Measurements from ENCODE around the gene HOXD12.

HOXD12 gene

GRCh38 chr2:176118601-176119339, 19.2 kb downstream of the HOXD12 start:
- no peak for DNase-seq (ENCODE audit: low spot score)

- no peak for DNase-seq (ENCODE audit: low spot score)
These were observed 21.0 kb downstream of the HOXD12 start for GRCh38 chr2:176120364-176121189.

- no peak for DNase-seq (ENCODE audit: low spot score)
These were observed 21.8 kb downstream of the HOXD12 start for GRCh38 chr2:176121190-176122051.

DNA sequence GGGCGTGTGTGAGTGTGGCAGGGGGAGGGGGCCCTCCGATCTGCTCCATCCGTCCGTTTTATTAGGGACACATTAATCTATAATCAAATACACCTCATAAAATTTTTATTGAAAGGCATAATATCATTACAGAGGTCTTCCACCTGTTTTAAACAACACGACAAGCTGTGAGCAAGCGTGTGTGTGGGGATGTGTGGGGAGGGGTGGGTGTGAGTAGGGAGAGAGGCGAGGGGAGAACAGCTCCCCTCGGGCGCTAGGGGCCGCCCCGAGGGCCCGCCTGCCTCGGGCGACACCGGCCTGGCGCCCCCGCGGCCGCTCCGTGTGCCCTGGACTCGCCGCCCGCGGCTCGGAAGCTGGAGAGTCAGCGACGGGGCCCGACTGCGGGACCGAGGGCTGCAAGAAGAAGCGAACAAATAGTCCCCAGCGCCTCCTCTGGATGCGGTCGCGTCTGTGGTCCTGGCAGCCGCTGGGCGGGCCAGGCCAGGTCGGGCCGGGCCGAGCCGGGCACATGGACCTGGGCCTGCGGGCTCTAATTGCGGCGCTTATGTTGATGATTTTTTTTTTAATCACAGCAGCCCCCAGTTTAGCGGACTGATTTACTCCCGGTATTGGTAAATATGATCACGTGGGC, 22.6 kb downstream of the HOXD12 start:
- DNase-seq (ENCODE audit: low spot score) = no peak

GRCh38 chr2:176122683-176123410, 23.3 kb downstream of the HOXD12 start, which contains the start of gene HOXD9:
HOXD9 (plus strand) TSS chr2:176122719; CDS start chr2:176122769, 50 bp downstream.
- DNase-seq (ENCODE audit: low spot score) = no peak

DNA sequence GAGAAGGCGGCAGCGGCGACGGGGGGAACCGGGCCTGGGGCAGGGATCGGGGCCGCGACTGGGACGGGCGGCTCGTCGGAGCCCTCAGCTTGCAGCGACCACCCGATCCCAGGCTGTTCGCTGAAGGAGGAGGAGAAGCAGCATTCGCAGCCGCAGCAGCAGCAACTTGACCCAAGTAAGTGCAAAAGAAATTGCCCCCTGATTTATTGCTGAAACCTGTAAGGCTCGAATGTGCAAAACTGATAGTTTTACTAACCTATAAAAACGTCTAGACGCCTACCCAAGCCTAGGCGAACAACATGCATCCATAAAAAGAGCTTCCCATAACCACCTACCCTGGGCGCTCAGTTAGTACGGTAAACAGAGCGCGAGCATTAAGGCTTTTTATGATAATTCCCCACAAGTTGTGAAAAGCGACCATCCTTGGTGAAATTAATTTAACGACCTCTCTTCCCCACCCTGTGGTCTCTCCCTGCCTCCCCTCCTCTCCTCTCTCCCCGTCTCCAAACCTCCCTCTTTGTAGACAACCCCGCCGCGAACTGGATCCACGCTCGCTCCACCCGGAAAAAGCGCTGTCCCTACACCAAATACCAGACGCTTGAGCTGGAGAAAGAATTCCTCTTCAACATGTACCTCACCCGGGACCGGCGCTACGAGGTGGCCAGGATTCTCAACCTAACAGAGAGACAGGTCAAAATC, 24.0 kb downstream of the HOXD12 start:
- DNase-seq (ENCODE audit: low spot score) = no peak

DNA sequence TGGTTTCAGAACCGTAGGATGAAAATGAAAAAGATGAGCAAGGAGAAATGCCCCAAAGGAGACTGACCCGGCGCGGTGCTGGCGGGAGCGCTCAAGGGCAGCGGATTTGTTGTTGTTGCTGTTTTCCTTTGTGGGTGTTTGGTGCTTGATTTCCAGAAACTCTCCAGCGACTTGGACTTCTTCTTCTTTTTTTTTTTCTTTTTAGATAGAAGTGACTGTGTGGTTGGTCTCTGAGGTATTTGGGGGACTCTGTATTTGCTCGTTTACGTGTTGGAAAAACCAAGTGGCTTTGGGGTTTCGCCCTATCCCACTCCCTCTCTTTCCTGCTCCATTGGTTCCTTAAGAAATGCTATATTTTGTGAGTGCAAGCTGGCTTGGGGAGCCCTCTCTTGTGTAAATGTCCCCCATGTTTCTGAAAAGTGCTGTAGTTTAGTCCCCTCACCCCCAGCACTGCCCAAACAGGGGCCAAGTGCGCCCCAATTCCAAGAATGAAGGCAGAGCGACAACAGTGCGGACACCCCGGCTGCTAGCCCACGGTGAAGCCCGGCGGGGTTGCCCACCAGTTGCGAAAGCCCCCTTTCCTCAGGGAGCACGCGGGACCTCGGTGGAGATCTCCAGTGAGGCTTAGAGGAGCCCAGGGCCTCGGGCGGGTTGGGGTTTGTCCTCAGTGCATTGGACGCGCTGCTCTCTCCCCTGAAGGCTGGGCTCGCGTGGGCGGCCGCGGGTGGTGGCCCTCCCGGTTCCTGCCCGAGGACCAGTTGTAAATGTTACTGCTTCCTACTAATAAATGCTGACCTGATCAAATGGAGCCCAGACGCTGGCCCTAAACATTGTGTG, 24.7 kb downstream of the HOXD12 start:
- DNase-seq (ENCODE audit: low spot score) = no peak

GRCh38 chr2:176124947-176125771, 25.6 kb downstream of the HOXD12 start:
- no peak for DNase-seq (ENCODE audit: low spot score)

DNA sequence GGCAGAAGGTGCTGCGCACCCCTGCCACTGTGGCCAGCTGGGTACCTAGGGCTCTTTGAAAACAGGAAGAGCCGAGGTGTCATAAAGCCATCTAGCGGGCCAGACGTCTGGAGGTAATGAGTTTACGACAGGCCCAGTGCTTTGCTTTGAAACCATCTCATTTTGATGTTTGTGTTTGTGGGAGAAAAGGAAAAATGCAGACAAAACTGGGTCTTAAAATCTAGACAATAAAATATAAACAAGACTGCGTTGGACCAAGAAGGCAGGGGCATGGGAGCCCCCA, 26.1 kb downstream of the HOXD12 start:
- DNase-seq (ENCODE audit: low spot score) = no peak

- DNase-seq (ENCODE audit: low spot score) = peak; percentile 66
These were observed 27.6 kb downstream of the HOXD12 start for GRCh38 chr2:176126929-176127773.

DNA sequence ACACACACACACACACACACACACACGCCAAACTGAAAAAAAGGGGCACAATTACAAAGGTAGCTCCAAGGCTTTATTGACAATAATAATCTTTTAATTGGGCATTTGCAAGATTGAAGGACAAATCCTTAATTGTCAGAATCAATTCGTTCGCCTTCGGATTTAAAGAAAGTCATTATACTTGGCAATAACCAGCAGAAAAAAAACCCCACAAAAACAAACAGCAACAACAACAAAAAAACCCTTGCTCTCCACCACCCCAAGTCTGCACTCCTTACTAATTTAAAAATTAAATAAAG, 28.1 kb downstream of the HOXD12 start:
- no peak for DNase-seq (ENCODE audit: low spot score)

DNA sequence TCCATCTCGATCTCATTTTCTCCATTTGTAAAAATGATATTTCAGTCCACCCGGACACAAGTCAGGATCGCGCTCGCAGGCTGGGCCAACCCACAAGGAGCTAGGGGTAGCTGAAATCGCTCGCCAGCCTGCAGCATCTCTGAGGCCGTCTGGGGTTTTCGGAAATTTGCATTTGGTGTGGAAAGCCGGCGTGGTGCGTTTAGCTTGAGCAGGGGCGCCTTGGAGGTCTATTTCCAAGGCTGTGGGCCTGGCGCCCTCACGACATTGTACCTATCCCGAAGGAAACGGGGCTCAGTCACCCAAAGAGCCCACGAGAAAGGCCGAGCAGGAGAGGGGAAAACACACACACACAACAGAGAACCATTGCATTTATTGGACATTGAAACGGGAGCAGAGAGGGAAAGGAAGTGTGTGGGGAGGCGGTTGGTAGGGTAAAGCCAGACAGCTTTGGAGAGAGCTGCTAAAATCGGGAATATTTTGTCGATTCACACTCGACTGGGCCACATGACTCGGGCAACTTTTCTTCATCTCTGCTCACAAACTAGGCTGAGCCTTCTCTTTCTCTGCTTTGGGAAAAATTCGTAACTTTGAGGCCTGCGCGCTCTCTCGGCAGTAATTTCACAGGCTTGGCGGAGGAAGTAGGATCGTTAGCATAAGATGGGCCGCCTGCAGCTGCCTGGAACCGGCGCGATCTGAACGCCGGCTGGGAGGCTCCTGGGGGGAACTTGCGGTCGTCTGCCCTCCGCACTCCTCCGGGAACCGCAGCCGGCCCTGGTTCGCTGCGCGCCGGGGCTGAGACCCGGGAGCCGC, 28.8 kb downstream of the HOXD12 start:
- DNase-seq (ENCODE audit: low spot score) = no peak

GRCh38 chr2:176128982-176129796, 29.6 kb downstream of the HOXD12 start, which contains the start of gene HOXD8:
HOXD8 (plus strand) TSS chr2:176129705; CDS start chr2:176130367, 662 bp downstream.
- no peak for DNase-seq (ENCODE audit: low spot score)

- DNase-seq (ENCODE audit: low spot score) = no peak
These were observed 30.2 kb downstream of the HOXD12 start for GRCh38 chr2:176129813-176130146.

DNA sequence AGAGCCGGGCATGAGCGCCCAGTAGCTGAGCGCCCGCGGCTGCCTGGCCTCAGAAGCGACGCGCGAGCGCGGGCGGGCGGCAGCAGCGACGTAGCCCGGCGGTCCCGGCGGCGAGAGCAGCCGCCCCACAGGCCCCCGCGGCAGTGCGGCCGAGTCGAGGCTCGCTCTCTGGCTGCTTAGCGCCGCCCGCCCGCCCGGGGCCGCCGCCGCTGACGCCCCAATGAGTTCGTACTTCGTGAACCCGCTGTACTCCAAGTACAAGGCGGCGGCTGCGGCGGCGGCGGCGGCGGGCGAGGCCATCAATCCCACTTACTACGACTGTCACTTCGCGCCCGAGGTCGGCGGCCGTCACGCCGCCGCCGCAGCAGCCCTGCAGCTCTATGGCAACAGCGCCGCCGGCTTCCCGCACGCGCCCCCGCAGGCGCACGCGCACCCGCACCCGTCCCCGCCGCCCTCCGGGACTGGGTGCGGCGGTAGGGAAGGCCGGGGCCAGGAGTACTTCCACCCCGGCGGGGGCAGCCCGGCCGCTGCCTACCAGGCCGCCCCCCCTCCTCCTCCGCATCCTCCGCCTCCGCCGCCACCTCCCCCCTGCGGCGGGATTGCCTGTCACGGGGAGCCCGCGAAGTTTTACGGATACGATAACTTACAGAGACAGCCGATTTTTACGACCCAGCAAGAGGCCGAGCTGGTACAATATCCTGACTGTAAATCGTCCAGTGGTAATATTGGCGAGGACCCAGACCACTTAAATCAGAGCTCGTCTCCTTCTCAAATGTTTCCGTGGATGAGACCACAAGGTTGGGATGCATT, 30.8 kb downstream of the HOXD12 start:
- DNase-seq (ENCODE audit: low spot score) = no peak

Measured in CD4-positive, alpha-beta T cell treated with Interleukin-15 for 4 hours (primary cell).